Endothelial cell of umbilical vein (primary cell): ENCODE measurements around the gene SNX4. TPM values are rescaled to one million over a fixed set of nuclear protein-coding genes. Genes with fewer than 3 reads are reported as not detected.

ENCODE experiments used
- BruUV-seq: library from RNA; stranded (reverse); fragments of 400-500 nt; replicated peaks from 2 replicates; lab custom pipeline; 2021; lab: Mats Ljungman, UMichigan
- CTCF ChIA-PET: fragments of 300-600, 350-600 bp; sonication (Branson Sonifier 250); formaldehyde crosslinking; loops from one replicate; lab custom pipeline; 2021; ENCODE audit warnings: antibody characterized with exemption, inconsistent platforms; lab: Charles Lee
- POLR2A ChIA-PET: fragments of 300-600, 350-600 bp; sonication (Branson Sonifier 250); formaldehyde crosslinking; loops from one replicate; lab custom pipeline; 2021; ENCODE audit warnings: antibody characterized with exemption, inconsistent platforms; lab: Charles Lee
- DNase-seq: peaks from one replicate; pipeline ENCODE4 v3.0.0-alpha.2; 2011; ENCODE audit warnings: low read depth, low spot score
- FAIRE-seq: peaks from 2 replicates; lab custom pipeline; 2011; peaks lifted over from hg19 to GRCh38; lab: Jason Lieb, UNC
- H2AFZ ChIP-seq: 2 replicates; pipeline ENCODE4 v1.6.0; 2012; ENCODE audit warnings: low read depth, low read length, control low read depth, inconsistent platforms
- H3K27ac ChIP-seq: 2 replicates; pipeline ENCODE4 v1.5.1; 2011; ENCODE audit warnings: low read depth, mild to moderate bottlenecking, control low read depth, low read length, moderate library complexity; ENCODE audit not compliant: insufficient read depth
- H3K27me3 ChIP-seq, 2 experiments: 2 replicates each; pipeline versions ENCODE4 v1.6.0 to v1.6.1; 2011; ENCODE audit warnings: low read length in 2 of 2, mixed read lengths in 1 of 2; ENCODE audit not compliant: control insufficient read depth in 2 of 2, insufficient read depth in 2 of 2
- H3K36me3 ChIP-seq, 2 experiments: 2 replicates in 1 of 2; 3 replicates in 1 of 2; pipeline ENCODE4 v1.5.1; 2011; ENCODE audit warnings: low read length in 2 of 2, mild to moderate bottlenecking in 1 of 2, moderate library complexity in 1 of 2; ENCODE audit not compliant: control insufficient read depth in 2 of 2, insufficient read depth in 2 of 2; ENCODE audit errors: extremely low read depth in 1 of 2
- H3K4me1 ChIP-seq: 3 replicates; pipeline ENCODE4 v1.5.1; 2011; ENCODE audit warnings: mild to moderate bottlenecking, low read length; ENCODE audit not compliant: control insufficient read depth, insufficient read depth; ENCODE audit errors: extremely low read depth
- H3K4me2 ChIP-seq: 2 replicates; pipeline ENCODE4 v1.6.1; 2011; ENCODE audit warnings: low read length, control low read depth, mixed read lengths; ENCODE audit not compliant: insufficient read depth
- H3K4me3 ChIP-seq, 3 experiments: fragments of 200-600 bp in 1 of 3; sonication (generic), shearing (Covaris generic) in 1 of 3; replicated peaks in 1 of 3; 2 replicates each; pipeline ENCODE4 v1.5.1; 2011 to 2016; ENCODE audit warnings: control low read depth in 3 of 3, low read length in 3 of 3, mild to moderate bottlenecking in 2 of 3, inconsistent platforms in 1 of 3, low read depth in 1 of 3, moderate library complexity in 1 of 3; ENCODE audit not compliant: insufficient read depth in 1 of 3
- H3K79me2 ChIP-seq: 2 replicates; pipeline ENCODE4 v1.6.0; 2012; ENCODE audit warnings: low read length, inconsistent platforms; ENCODE audit not compliant: control insufficient read depth, insufficient read depth
- H3K9ac ChIP-seq: replicated peaks from 2 replicates; pipeline ENCODE3; 2011; ENCODE audit warnings: low read length, control low read depth; ENCODE audit not compliant: insufficient read depth; ENCODE audit errors: extremely low read depth
- H3K9me1 ChIP-seq: replicated peaks from 3 replicates; pipeline ENCODE4 v1.6.0; 2011; ENCODE audit warnings: mild to moderate bottlenecking, low read length; ENCODE audit not compliant: control insufficient read depth, insufficient read depth; ENCODE audit errors: extremely low read depth
- H3K9me3 ChIP-seq: replicated peaks from 2 replicates; pipeline ENCODE4 v1.5.1; 2012; ENCODE audit warnings: low read length, inconsistent platforms; ENCODE audit not compliant: control insufficient read depth, insufficient read depth
- H4K20me1 ChIP-seq: replicated peaks from 2 replicates; pipeline ENCODE3; 2011; ENCODE audit warnings: mild to moderate bottlenecking, low read length; ENCODE audit not compliant: control insufficient read depth, insufficient read depth; ENCODE audit errors: extremely low read depth
- CTCF ChIP-seq, 2 donors: IDR thresholded peaks; 1 replicate in 1 of 2; 2 replicates in 1 of 2; pipeline ENCODE4 v1.5.1; 2011; ENCODE audit warnings: low read length in 2 of 2, mild to moderate bottlenecking in 2 of 2, moderate library complexity in 2 of 2, control low read depth in 1 of 2, inconsistent platforms in 1 of 2, low read depth in 1 of 2; ENCODE audit not compliant: insufficient read depth in 1 of 2; ENCODE audit errors: extremely low read depth in 1 of 2
- EZH2 ChIP-seq: IDR thresholded peaks from 2 replicates; pipeline ENCODE4 v1.6.1; 2012; ENCODE audit warnings: borderline replicate concordance, low read depth, mild to moderate bottlenecking, moderate library complexity, low read length, inconsistent platforms; ENCODE audit not compliant: severe bottlenecking
- FOS ChIP-seq: IDR thresholded peaks from 2 replicates; pipeline ENCODE4 v1.6.1; 2011; ENCODE audit warnings: mild to moderate bottlenecking, low read length, moderate library complexity, borderline replicate concordance; ENCODE audit not compliant: insufficient read depth
- GATA2 ChIP-seq: IDR thresholded peaks from 2 replicates; pipeline ENCODE4 v1.7.0; 2011; ENCODE audit warnings: low read depth, mild to moderate bottlenecking, moderate library complexity, mixed read lengths, low read length; ENCODE audit not compliant: insufficient read length, insufficient read depth
- JUN ChIP-seq: IDR thresholded peaks from 2 replicates; pipeline ENCODE4 v1.6.1; 2011; ENCODE audit warnings: borderline replicate concordance, low read depth; ENCODE audit not compliant: insufficient read length, insufficient read depth
- MAX ChIP-seq: IDR thresholded peaks from 2 replicates; pipeline ENCODE4 v1.6.1; 2011; ENCODE audit not compliant: insufficient read depth, insufficient read length
- MYC ChIP-seq: IDR thresholded peaks from one replicate; pipeline ENCODE4 v1.6.1; 2011; ENCODE audit warnings: mild to moderate bottlenecking, low read depth, low read length
- POLR2A ChIP-seq: IDR thresholded peaks from 2 replicates; pipeline ENCODE4 v1.6.1; 2012; ENCODE audit warnings: low read depth, mild to moderate bottlenecking, control low read depth, low read length
- POLR2AphosphoS5 ChIP-seq: IDR thresholded peaks from 2 replicates; pipeline ENCODE4 v1.6.1; 2012; ENCODE audit warnings: low read depth, mild to moderate bottlenecking, control low read depth, low read length, moderate library complexity; ENCODE audit not compliant: insufficient read depth
- dilution Hi-C: fragments of 300-500 bp; cut with MboI; formaldehyde crosslinking; loops from one replicate; pipeline ENCODE4 v1.15.0; 2019; ENCODE audit warnings: low sequenced_read_pairs; ENCODE audit not compliant: extremely low pct_ligation_motif_present
- intact Hi-C: fragments of 100-400 bp; cut with micrococcal nuclease; formaldehyde crosslinking; loops from one replicate; pipeline ENCODE4 v1.10.0; 2022
- polyA plus RNA-seq, 4 experiments: library from polyadenylated mRNA; depleted of rRNA in 3 of 4; stranded (reverse) in 3 of 4; unstranded in 1 of 4; fragments of >200 nt; gene quantifications; 2 replicates each; pipeline versions ENCODE4 v1.2.1 to v1.2.3, GENCODE V29; 2011 to 2012; ENCODE audit warnings: missing spikeins in 1 of 4
- total RNA-seq: library from RNA; stranded (reverse); gene quantifications from 2 replicates; pipeline ENCODE4 v1.2.3, GENCODE V29; 2021

Gene SNX4
- total and polyA plus RNA-seq, 2 donors (not counting 3 experiments of a cell fraction or from before 2014, with no cell fraction given) = 7.5 to 39.2 TPM

DNA sequence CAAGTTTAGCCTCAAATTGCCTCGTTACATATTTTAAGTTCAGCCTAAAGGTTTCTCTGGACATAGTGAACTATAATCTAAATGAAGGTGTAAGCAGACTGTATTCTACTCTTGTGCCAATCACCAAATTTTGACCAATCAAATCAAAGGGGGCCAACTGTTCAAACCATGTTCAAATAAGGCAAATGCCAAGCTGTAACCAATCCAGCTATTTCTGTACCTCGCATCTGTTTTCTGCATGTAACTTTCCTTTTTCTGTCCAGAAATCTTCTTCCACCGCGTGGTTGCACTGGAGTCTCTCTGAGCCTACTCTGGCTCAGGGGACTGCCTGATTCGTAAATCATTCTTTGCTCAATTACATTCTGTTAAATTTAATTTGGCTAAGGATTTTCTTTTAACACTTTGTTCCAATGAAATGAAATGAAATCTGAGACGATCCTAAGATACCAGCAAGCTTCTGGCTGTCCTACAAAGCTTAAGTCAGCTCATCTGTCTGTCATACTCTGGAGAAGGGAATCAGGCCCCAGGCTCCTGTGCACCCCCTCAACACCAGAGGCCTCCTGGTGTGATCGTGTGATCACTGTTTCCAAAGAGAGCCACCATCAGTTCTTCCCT, 91.7 kb downstream of the SNX4 start:
- dilution Hi-C loops = no loop called here
- Histone ChIP-seq H3K36me3 (no peaks in the 10 kb centered on the region), H2AFZ (no peak overlapping the region), H3K9me1 (no peaks in the 10 kb centered on the region), H3K4me3 (no peak overlapping the region), H3K9ac (no peak overlapping the region), H3K27me3 (no peaks in the 10 kb centered on the region), H3K27ac (no peak overlapping the region), H3K79me2 (no peaks in the 10 kb centered on the region), H3K4me1 (no peaks in the 10 kb centered on the region), H3K4me2 (no peak overlapping the region), H3K9me3 (no peaks in the 10 kb centered on the region), H4K20me1 (no peaks in the 10 kb centered on the region)
- DNase-seq (no peak), FAIRE-seq (no peak)
- POLR2A ChIA-PET = no interaction called here
- intact Hi-C loops = no loop called here
- BruUV-seq = no TSS peak
- CTCF ChIA-PET = interaction anchor here (0.6 to 1.6 kb wide), 4 partner anchors 9 to 499 kb away, joined by 3 to 5 read pairs (median 4); no protein-coding TSS in a partner anchor
- TF ChIP-seq JUN (no peak), MYC (no peak), MAX (no peak), EZH2 (no peak), CTCF (IDR thresholded peaks at IDR 0.05; ENCODE audit: extremely low read depth in 1 of 2, insufficient read depth in 1 of 2, low read depth in 1 of 2, low read length in 2 of 2) (no peak), POLR2A (no peak), GATA2 (no peak), FOS (no peak), POLR2AphosphoS5 (no peak)
